ENCODE measurements around the gene IDH3A.
"Not testable (repeated sequence)": the region's sequence is repeated elsewhere in the genome, so short reads cannot be mapped to it uniquely, and the experiment has no call there.

The IDH3A gene

GRCh38 chr15:78129077-78129750 is 19.9 kb upstream of the IDH3A start:
- no peak for DNase-seq (ENCODE audit: low read depth)

GRCh38 chr15:78129751-78130287 is 19.3 kb upstream of the IDH3A start:
- no peak for DNase-seq (ENCODE audit: low read depth)

GRCh38 chr15:78130466-78131294 is 18.5 kb upstream of the IDH3A start:
- DNase-seq (ENCODE audit: low read depth) = no peak

- no peak for DNase-seq (ENCODE audit: low read depth)
These were observed 17.7 kb upstream of the IDH3A start, which contains the start of gene CIB2 for GRCh38 chr15:78131295-78132061. TSS of gene CIB2 (minus strand) at chr15:78131445. CDS start at chr15:78131215, 230 bp downstream.

GRCh38 chr15:78133801-78134200 is 15.4 kb upstream of the IDH3A start:
- DNase-seq (ENCODE audit: low read depth) = no peak

GRCh38 chr15:78139578-78139977 is 9.6 kb upstream of the IDH3A start:
- no peak for DNase-seq (ENCODE audit: low read depth)

- DNase-seq (ENCODE audit: low read depth) = no peak
These were observed 8.9 kb upstream of the IDH3A start for GRCh38 chr15:78140292-78140691.

GRCh38 chr15:78142332-78142731 is 6.8 kb upstream of the IDH3A start:
- DNase-seq (ENCODE audit: low read depth) = no peak

- no peak for DNase-seq (ENCODE audit: low read depth)
These were observed 2.6 kb upstream of the IDH3A start for GRCh38 chr15:78146425-78147154.

GRCh38 chr15:78147566-78147965 is 1.6 kb upstream of the IDH3A start:
- DNase-seq (ENCODE audit: low read depth) = no peak

GRCh38 chr15:78148392-78149067 is 632 bp upstream of the IDH3A start:
- DNase-seq (ENCODE audit: low read depth) = no peak

- no peak for DNase-seq (ENCODE audit: low read depth)
These were observed 916 bp downstream of the IDH3A start for GRCh38 chr15:78149805-78150751.

- not testable (repeated sequence) for DNase-seq (ENCODE audit: low read depth)
These were observed 1.9 kb downstream of the IDH3A start for GRCh38 chr15:78151075-78151474.

GRCh38 chr15:78154955-78155354 is 5.8 kb downstream of the IDH3A start:
- no peak for DNase-seq (ENCODE audit: low read depth)

- no peak for DNase-seq (ENCODE audit: low read depth)
These were observed 6.3 kb downstream of the IDH3A start for GRCh38 chr15:78155355-78155939.

- DNase-seq (ENCODE audit: low read depth) = no peak
These were observed 7.5 kb downstream of the IDH3A start for GRCh38 chr15:78156653-78157052.

- no peak for DNase-seq (ENCODE audit: low read depth)
These were observed 8.0 kb downstream of the IDH3A start for GRCh38 chr15:78157203-78157602.

GRCh38 chr15:78159395-78159794 is 10.2 kb downstream of the IDH3A start:
- DNase-seq (ENCODE audit: low read depth) = no peak

GRCh38 chr15:78162038-78162437 is 12.9 kb downstream of the IDH3A start:
- DNase-seq (ENCODE audit: low read depth) = no peak

GRCh38 chr15:78164010-78164409 is 14.8 kb downstream of the IDH3A start:
- no peak for DNase-seq (ENCODE audit: low read depth)
